Measurements from ENCODE around the gene FAM83C.

FAM83C gene

DNA sequence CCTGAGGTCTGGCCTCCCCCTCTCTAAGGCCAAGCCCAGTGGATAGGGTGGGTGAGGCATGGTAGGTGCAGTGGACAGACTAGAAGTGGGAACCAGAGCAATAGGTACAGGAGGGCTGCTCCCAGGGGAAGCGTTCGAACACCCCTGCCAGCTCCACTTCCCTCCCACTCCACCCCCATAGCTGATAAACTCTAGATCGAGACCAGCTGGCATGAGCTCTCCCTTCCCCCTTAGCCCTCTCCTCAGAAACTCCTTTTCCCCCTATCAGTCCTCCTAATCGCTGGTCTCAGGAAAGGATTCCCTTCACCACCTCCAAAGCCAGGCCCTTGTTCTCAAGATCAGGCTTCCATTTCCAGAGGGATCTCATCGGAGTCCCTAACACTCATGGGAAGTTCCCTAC is 6.0 kb upstream of the FAM83C start:
- DNase-seq (ENCODE audit: low read depth) = no peak

GRCh38 chr20:35297740-35298139 is 5.5 kb upstream of the FAM83C start:
- DNase-seq (ENCODE audit: low read depth) = no peak

- DNase-seq (ENCODE audit: low read depth) = no peak
These were observed 4.9 kb upstream of the FAM83C start for GRCh38 chr20:35297155-35297554.

DNA sequence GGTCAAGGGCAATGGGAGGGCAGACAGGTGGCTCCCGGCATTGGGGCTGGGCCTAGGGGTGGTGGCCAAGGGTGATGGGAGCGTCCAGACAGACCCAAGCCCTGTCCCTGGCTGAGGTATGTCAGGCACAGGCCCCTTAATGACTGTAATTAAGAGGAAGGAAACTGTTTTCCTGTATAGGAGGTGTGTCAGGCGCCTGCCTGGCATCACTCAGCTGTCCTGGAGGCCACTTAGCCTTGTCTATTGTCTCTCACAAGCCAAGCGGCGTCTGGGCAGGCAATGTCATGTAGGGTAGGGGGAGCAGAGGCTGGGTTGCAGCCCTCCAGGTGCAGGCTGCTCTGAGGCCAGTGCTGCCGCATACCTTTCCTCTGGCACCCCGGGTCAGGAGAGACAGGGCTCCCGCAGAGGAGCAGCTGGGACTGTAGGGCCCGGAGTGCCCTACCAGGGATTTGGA is 3.9 kb upstream of the FAM83C start:
- no peak for DNase-seq (ENCODE audit: low read depth)

GRCh38 chr20:35295674-35296073 is 3.4 kb upstream of the FAM83C start:
- DNase-seq (ENCODE audit: low read depth) = no peak

DNA sequence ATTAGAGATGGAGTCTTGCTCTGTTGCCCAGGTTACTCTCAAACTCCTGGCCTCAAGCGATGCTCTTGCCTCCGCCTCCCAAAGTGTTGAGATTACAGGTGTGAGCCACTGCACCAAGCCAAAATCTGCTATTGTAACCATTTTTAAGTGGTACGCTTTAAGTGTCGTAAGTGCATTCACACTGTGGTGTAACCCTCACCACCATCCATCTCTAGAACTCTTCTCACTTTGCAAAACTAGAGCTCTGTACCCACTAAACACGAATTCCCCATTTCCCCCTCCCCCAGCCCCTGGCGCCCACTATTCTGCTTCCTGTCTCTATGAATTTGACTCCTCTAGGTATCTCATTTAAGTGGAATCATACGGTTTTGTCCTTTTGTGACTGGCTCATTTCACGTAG is 2.8 kb upstream of the FAM83C start:
- DNase-seq (ENCODE audit: low read depth) = no peak

- DNase-seq (ENCODE audit: low read depth) = no peak
These were observed 2.1 kb upstream of the FAM83C start for GRCh38 chr20:35294293-35294685.

DNA sequence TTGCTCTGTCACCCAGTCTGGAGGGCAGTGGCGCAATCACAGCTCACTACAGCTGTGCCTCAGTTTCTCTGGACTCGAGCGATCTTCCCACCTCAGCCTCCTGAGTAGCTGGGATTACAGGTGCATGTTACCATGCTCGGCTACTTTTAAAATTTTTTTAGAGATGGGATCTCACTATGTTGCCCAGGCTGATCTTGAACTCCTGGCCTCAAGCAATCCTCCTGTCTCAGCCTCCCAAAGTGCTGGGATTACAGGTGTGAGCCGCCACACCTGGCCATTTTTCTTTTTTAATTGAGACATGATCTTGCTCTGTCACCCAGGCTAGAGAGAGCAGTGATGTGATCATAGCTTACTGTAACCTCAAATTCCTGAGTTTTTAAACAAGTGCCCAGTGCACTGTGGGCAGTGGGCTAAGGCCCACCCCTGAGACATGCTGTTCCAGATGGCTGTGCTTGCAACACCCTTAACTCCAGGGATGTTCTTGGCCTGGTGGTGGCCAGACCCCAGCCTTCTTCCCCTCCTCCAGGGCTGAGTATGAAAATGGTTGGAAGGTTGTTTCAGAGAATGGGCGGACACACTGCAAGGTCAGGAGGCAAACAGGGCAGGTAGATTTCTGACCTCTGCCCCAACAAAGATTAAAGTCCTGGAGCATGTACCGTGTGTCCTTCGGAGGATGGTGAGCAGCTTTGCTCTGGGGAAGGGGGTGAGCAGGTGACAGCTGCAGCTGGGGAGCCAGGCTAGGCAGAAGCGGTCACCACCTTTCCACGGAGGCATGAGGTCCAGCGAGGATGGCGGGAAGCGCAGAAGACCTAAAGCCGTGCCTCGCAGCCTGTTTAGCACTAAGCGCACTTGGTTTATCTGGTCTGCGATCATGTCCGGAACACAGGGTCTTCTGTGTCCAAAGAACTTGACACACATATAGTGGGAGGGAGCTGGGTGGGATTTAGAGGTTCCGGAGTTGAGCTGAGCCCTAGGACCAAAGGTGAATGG is 1.4 kb upstream of the FAM83C start:
- no peak for DNase-seq (ENCODE audit: low read depth)

- no peak for DNase-seq (ENCODE audit: low read depth)
These were observed 470 bp upstream of the FAM83C start for GRCh38 chr20:35292504-35293285.

GRCh38 chr20:35290887-35291417 is 1.3 kb downstream of the FAM83C start:
- no peak for DNase-seq (ENCODE audit: low read depth)

DNA sequence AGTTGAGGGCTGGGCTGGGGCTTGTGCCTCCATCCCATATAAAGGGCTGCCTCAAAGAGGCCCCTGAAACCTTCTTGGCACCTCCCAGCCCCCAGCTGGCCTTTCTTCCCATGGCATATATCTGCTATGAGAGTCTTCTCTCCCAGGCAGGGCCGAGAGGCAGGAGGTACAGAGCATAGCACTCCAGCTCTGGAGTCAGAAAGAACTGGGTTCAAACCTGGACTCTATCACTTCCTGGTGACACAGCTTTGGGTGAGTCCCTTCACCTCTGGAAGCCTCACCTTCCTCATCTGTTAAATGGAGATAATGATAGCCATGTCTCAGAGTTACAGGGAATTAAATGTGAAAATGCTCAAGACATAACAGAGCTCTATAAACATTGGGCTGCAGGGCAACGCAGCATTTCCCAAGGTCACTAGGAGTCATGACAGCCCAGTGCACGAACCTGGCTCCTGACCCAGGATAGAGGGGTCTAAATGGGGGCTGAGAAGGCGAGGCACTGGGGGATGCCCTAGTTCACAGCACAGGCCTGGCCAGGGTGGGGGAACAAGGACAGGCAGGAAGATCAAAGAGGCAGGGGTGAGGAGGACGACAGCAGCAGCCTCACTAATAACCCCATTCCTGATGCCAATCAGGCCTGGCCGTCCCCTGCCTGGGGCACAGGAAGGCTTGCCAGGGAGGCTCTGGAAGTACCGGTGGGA is 1.9 kb downstream of the FAM83C start:
- DNase-seq (ENCODE audit: low read depth) = no peak

GRCh38 chr20:35288325-35289060 is 3.7 kb downstream of the FAM83C start:
- DNase-seq (ENCODE audit: low read depth) = no peak

DNA sequence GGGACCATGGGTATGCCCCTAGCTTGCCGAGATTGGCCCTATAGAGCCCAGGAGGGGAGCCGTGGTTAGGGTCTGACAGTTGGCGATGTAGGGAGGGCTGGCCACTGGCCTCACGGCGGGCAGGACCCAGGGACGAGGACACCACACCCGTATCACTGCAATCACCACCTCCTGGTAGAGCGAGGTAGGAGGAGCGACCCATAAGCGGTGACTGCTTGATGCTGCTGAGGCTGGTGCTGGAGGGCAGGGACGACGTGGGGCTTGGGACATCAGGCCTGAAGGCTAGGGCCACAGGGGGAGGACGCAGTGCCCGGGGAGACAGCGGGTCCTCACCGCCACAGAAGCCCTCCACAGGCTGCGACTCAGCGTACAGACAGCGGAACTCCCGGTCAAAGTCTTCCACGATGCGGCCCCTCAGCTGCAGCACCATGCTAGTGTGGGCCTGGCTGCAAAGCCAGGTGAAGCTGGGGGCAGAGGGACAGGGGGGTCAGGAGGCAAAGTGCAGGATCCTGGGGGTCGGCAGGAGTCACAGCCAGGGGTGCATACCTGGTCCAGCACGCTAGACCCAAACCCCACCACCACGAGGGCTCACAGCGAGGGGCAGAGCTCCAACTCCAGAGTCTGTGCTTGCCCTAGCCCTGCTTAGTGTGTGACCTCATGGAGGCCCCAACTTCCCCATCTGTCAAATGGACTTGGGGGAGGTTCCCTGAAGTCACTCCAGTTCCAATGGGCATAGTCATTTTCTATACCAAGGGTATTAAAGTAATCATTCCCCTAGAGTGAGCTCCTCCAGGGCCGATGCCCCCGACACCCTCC is 4.5 kb downstream of the FAM83C start:
- DNase-seq (ENCODE audit: low read depth) = no peak

DNA sequence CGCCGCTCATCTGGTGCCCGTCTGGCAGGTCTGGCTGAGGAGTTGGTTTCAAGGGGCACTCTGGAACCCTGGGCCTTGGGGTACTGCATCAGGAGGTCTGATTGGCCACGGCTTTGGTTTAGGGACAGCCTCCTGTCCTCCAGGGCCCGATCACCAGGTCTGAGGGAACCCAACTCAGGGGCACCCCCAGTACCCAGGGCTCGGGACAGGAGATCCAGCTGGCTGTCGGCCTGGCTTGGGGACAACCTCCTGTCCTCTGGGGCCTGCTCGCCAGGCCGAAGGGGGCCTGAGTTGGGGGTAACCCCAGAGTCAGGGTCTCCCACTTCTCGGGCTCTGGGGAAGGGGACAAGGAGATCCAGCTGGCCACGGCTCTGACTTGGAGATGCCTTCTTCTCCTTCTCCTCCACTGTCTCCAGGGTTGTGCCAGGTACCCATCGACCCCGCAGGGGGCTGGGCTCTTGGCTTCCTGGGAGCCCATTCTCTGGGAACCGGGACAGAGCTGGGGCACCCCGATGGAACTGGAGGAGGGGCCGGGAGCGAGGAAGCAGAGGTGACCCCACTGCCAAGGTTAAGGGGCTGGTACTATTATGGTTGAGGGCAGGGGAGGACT is 5.2 kb downstream of the FAM83C start:
- no peak for DNase-seq (ENCODE audit: low read depth)

- DNase-seq (ENCODE audit: low read depth) = no peak
These were observed 5.9 kb downstream of the FAM83C start for GRCh38 chr20:35286077-35286898.

DNA sequence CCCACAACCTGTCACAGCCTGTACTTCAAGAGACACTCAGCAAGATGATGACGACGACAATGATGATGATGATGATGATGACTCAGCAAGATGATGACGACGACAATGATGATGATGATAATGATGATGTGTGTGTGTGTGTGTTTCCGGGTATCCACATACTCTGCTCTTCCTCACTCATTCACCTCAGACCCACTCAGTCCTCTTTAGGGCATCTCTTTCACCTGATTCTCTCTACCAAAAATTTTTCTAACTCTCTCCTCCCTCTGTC is 6.5 kb downstream of the FAM83C start:
- no peak for DNase-seq (ENCODE audit: low read depth)

DNA sequence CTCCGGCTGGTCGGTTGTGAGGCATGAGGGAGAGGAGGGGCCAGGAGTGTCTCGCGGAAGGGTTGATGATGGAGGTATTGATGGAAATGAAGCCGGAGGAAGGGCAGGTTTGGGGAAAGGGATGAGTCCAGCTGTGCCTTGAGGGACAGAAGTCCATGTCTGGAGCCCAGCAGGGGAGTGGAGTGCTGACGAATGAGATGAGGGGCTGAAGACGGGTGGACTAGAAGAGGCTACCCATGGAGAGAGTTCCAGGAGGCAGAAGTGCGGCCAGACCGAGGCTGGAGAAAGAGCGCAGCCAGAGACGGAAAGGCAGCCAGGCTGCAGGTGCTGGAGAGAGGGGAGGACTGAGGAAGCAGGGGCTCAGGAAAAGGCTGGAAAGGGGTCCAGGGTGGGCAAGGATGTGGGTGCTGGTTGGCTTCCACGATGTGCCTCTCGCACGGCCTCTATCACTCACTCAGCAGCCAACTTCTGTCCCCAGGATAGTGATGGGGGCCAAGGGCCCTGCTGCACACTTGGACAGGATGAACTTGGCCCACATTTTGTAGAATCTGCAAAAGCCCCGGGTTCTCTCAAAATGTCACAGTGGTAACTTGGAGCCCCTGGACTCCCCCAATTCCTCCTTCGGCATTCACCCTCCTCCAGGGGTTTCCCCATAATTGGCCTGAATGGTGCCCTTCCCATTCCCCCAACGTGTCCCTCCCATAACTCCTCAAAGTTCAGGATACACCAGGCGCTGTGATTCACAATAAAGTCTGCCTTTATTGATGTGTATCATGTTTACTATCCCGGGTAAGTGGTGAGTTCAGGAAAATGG is 7.0 kb downstream of the FAM83C start:
- DNase-seq (ENCODE audit: low read depth) = no peak

- DNase-seq (ENCODE audit: low read depth) = no peak
These were observed 7.8 kb downstream of the FAM83C start, which contains the start of gene EIF6 for GRCh38 chr20:35284267-35284991. EIF6 (minus strand) TSS chr20:35284772; CDS start chr20:35284487, 285 bp downstream.
